Left cardiac atrium (tissue), 4 donors: ENCODE data around the gene CPTP. TPM values are rescaled to one million over a fixed set of nuclear protein-coding genes. Genes with fewer than 3 reads are reported as not detected.

Source experiments
- ATAC-seq, 2 donors: fragments of 200-7000 bp; cut with Tn5 transposase; one replicate each; pipeline ENCODE4 v1.9.1; 2020; ENCODE audit warnings: mild to moderate bottlenecking in 2 of 2, moderate library complexity in 2 of 2
- DNase-seq: peaks from one replicate; pipeline ENCODE4 v3.0.0-alpha.2; 2020
- intact Hi-C, 2 donors: fragments of 100-400 bp; cut with DNase I; formaldehyde crosslinking; loops; one replicate each; pipeline versions ENCODE4 v1.14.1 to v1.15.1; 2022 to 2023
- long read RNA-seq: library from polyadenylated mRNA; unstranded; transcript quantifications from one replicate; pipeline ENCODE4 v2.0.0, GENCODE V29; 2021
- total RNA-seq, 2 donors: library from RNA; stranded (reverse); fragmentation: NEBNext Ultra II Directional; extraction: Animal tissue kit (Norgen Biotek cat#: 25700); gene quantifications; one replicate each; pipeline ENCODE4 v1.2.1, GENCODE V29; 2021
- donor health status: DM: no; HTN: yes; CAD: no.
- donor health status: DM: no; HTN: yes; CAD: no; lungs with severe emphysema.
- donor health status: DM: yes; HTN: yes; CAD: no.
- donor health status: Dilated cardiomyopathy.

Gene CPTP
- total RNA-seq: 10 to 100 TPM; 31.8 to 32.5 TPM
- long read RNA-seq, transcript CPTP-201 (3 exons, 2,190 nt): major isoform, 11 of 22 reads
- long read RNA-seq, partial matches to known transcripts: 8 of 22 reads
- long read RNA-seq, other reads (novel, unspliced or antisense): 0 of 22 reads

DNA sequence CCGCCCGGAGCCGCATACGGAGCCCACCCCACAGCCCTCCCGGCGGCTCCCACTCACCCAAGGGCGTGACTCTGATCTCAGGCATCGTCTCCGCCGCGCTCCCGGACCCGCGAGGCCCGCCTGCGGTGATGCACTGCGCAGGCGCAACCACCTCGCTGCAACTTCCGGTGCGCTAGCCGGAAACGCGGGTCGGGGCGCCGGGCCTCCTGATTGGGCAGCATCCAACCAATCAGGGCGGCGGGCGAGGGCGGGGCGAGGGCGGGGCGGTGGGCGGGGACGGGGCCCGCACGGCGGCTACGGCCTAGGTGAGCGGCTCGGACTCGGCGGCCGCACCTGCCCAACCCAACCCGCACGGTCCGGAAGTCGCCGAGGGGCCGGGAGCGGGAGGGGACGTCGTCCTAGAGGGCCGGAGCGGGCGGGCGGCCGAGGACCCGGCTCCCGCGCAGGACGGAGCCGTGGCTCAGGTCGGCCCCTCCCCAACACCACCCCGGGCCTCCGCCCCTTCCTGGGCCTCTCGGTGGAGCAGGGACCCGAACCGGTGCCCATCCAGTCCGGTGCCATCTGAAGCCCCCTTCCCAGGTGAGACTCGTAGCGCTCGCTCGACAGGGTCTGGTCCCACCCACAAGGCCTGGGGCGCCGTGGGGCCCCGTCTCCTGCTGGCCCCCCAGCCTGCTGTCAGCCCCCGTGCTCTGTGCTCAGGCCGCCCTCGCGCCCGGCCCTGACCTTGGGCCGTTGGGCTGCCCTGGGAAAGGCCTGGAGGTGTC, at the start of gene CPTP, which contains the start of gene INTS11:
CPTP (plus strand) TSS at position 279 of the 764 bp plus-strand sequence. CDS start 2,109 bp downstream, outside the sequence.
INTS11 (minus strand) TSS at position 137 of the 764 bp plus-strand sequence; CDS start at position 85, 52 bp downstream.
- intact Hi-C loops: no loop called here
- DNase-seq: peak; percentile 97
- peak; percentile 87 to 93 for ATAC-seq

- intact Hi-C loops: no loop called here
- DNase-seq (no peak), ATAC-seq (no peak)
Measured at GRCh38 chr1:1274931-1275431, 49.6 kb upstream of the CPTP start.

GRCh38 chr1:1275836-1276235, 48.8 kb upstream of the CPTP start:
- ATAC-seq: no peak
- intact Hi-C loops: no loop called here

DNA sequence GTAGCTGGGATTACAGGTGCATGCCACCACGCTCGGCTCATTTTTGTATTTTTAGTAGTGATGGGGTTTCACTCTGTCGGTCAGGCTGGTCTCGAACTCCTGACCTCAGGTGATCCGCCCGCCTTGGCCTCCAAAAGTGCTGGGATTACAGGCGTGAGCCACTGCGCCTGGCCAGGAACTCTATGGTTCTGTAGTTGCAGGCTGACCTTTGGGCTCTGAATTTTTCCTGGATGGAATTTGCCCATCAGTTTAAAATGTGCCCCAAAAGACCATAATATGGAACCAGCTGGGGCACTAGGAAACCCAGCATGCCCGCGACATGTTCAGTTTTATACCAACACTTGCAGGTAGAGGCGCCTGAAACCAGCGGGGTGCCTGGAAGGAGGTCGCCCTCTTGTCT, 46.0 kb upstream of the CPTP start:
- DNase-seq: no peak
- intact Hi-C loops: no loop called here
- no peak for ATAC-seq

More at GRCh38 chr1:1275836-1276235, 48.8 kb upstream of the CPTP start:
- no peak for DNase-seq

DNA sequence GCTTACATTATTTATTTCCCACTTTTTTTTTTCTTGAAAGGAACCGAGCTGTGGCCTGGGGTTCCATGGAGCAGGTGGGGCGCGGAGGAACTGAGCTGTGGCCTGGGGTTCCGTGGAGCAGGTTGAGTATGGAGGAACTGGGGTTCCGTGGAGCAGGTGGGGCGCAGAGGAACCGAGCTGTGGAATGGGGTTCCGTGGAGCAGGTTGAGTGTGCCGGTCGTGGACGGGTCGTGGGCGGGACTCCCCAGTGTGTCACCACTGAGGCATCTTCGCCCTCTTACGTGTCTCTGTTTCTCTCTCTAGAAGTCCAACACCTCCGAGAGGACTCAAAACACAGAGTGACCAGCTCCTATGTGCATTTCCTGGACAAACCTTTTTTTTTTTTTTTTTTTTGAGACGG, 45.6 kb upstream of the CPTP start:
- no peak for ATAC-seq
- DNase-seq: no peak
- intact Hi-C loops: no loop called here

DNA sequence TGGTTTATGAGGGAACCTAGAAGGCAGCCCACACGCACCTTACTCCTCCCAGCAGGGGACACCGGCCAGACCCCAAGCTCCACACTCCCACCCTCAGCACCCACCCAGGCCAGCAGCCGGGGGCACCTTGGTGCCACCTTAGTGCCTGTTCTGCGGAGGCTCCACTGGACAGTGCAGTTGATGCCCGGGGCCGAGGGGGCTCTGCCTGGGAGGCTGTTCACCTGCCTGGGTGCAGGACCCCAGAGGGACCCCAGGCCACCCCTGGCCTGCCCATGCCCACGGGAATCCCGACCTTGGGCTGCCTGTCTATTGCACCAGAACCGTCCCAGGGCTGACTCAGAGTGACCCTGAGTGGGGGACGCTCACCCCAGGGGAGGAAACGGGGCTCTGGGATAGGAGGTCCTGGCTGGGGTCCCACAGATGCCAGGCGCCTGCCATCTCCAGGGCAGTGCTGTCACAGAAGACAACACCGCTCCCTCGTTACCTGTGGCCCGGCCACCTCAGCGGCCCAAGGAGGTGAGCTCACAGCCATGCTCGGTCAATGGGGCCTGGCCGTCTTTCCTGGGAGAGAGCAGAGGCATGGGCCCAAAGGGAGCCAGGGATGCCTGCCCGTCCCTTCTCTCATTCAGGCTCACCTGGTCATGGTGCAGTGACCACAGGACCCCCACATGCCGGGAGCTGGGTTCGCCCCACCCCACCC, 43.7 kb upstream of the CPTP start:
- ATAC-seq (peak in 1 of 2 donors; percentile 4), DNase-seq (no peak)
- intact Hi-C loops: no loop called here

DNA sequence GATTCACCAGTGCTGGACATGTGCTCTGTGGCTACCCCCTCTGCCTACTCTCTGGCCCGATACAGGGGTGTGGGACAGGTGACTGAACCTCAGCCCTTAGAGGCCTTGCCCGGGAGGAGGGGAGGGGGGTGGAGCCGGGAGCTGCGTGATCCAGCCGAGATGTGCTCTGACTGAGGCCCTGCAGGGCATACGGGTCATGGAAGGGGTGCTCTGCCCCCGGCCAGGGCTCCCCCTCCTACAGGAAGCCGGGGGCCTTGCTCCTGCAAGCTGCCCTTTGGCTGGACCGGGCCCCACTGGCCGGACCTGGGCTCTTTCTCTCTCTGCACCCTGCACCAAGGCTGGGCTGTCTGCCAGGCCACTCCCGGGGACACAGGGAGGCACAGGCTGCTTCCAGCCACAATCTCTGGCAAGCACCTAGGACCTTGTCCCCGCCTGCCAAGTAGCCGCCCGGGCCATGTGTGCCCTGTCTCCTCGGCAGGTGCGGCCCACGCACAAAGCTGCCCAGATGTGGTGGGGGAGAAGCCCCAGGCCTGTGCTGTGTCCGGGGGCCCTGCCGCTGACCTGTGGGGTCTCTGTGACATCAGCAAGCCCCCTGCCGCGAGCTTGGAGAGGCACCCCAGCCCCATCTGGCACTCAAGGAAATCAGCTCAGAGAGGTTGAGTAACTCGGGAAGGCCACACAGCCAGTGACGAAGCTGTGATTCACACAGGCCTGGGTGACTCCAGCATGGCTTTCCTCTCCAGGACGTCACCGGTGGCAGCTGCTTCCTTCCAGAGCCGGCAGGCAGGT, 42.9 kb upstream of the CPTP start:
- DNase-seq: peak; percentile 68
- intact Hi-C loops: no loop called here
- peak; percentile 70 to 78 for ATAC-seq

DNA sequence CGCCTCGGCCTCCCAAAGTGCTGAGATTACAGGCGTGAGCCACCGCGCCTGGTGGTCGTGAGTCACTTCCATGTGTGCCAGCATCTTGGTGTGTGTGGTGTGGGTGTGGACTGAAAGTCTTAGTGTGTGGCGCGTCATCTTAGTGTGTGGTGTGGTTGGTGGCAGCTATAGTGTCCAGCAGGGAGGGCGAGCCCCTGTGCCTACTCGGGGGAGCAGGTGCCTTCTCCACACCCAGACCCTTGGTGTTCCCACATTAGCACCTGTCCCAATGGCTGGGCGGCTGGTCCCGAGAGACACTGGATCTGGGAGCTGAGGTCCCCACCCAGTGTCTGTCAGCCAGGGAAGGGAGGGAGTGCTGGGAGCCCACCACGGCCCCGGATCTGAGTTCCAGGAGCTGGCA, 41.6 kb upstream of the CPTP start:
- DNase-seq (no peak), ATAC-seq (no peak)
- intact Hi-C loops: no loop called here

DNA sequence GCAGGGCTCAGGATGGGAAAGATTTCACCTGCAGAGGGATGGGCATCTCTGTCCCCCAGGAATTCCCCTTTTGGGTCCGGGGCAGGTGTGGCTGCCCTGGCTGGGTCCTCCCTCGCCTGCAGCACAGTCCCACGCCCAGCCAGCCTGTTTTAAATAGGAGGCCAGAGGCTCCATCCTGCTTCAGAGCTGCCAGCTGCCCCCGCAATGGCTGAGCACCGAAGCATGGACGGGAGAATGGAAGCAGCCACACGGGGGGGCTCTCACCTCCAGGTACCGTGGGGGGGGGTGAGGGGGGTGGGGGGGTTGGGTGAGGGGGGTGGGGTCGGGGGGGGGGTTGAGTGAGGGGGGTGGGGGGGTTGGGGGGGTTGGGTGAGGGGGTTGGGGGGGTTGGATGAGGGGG, 40.8 kb upstream of the CPTP start:
- ATAC-seq (no peak), DNase-seq (no peak)
- intact Hi-C loops: no loop called here

GRCh38 chr1:1284221-1285101, 40.1 kb upstream of the CPTP start:
- DNase-seq: no peak
- ATAC-seq: no peak
- intact Hi-C loops: no loop called here

- DNase-seq (no peak), ATAC-seq (no peak)
- intact Hi-C loops: no loop called here
Measured at GRCh38 chr1:1285102-1285571, 39.5 kb upstream of the CPTP start.

DNA sequence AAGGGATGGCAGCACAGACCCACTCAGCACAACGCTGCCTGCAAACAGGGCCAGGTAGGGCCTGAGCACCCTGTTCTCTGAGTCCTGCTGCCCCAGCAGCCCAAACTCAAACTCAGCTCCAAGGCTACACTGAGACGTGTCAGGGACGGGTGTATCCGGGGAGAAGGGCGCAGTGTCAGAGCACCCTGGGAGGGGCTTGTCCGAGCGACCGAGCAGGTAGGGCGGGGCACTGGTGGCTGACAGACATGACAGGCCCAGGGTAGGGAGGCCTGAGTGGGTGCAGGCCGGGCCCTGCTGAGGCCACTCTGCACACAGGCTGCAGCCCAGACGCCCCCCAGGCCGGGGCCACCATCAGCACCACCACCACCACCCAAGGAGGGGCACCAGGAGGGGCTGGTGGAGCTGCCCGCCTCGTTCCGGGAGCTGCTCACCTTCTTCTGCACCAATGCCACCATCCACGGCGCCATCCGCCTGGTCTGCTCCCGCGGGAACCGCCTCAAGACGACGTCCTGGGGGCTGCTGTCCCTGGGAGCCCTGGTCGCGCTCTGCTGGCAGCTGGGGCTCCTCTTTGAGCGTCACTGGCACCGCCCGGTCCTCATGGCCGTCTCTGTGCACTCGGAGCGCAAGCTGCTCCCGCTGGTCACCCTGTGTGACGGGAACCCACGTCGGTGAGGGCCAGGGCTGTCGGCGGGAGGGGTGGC, 38.8 kb upstream of the CPTP start:
- ATAC-seq (no peak), DNase-seq (no peak)
- intact Hi-C loops: no loop called here

DNA sequence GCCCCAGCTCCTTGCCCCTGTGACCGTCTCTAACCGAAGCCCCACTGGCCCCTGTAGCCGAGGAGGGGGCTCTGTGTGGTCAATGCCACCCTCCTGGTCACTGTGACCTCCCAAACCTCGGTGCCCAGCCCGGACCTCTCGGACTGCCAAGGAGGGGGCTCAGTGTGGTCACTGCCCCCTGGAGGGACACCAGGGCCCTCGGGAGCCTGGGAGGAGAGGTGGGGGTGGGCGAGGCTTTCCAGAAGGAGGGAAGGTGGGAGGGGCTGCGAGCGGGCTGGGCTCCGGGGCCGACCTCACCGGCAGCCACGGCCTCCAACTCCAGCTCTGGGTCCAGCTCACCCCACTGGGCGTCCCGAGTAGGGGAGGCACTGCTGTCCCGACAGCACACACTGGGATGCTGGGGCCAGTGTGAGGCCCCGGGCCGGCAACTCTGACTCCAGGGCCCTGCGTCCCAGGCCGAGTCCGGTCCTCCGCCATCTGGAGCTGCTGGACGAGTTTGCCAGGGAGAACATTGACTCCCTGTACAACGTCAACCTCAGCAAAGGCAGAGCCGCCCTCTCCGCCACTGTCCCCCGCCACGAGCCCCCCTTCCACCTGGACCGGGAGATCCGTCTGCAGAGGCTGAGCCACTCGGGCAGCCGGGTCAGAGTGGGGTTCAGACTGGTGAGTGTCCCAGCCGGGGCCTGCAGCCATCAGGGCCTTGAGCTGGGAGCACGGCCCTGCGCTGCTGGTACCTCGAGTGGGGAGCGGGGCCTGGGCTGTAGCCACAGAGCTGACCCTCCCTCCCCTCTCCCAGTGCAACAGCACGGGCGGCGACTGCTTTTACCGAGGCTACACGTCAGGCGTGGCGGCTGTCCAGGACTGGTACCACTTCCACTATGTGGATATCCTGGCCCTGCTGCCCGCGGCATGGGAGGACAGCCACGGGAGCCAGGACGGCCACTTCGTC, 38.0 kb upstream of the CPTP start:
- DNase-seq: no peak
- intact Hi-C loops: no loop called here
- no peak for ATAC-seq

DNA sequence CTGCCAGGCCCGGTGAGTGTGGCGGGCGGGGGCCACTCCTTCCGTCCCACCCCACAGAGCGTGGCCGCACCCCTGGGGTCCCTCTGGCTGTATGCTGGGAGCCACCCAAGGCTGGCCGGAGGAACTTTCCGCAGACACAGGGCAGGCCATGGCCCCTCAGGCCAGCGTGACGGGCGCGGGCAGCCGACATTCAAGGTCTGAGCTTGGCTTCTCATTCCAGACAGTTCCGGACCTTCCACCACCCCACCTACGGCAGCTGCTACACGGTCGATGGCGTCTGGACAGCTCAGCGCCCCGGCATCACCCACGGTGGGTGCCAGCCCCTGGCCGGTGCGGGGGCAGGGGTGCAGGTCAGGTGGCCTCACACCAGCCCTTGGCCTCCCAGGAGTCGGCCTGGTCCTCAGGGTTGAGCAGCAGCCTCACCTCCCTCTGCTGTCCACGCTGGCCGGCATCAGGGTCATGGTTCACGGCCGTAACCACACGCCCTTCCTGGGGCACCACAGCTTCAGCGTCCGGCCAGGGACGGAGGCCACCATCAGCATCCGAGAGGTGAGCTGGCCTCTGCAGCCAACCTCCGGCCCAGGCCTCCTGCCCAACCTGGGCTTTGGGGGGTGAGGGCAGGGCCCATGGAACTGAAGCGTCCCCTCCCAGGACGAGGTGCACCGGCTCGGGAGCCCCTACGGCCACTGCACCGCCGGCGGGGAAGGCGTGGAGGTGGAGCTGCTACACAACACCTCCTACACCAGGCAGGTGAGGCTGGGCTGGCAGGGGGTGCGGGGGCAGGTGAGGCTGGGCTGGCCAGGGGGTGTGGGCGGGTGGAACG, 37.1 kb upstream of the CPTP start:
- no peak for ATAC-seq
- peak; percentile 16 for DNase-seq
- intact Hi-C loops: no loop called here

DNA sequence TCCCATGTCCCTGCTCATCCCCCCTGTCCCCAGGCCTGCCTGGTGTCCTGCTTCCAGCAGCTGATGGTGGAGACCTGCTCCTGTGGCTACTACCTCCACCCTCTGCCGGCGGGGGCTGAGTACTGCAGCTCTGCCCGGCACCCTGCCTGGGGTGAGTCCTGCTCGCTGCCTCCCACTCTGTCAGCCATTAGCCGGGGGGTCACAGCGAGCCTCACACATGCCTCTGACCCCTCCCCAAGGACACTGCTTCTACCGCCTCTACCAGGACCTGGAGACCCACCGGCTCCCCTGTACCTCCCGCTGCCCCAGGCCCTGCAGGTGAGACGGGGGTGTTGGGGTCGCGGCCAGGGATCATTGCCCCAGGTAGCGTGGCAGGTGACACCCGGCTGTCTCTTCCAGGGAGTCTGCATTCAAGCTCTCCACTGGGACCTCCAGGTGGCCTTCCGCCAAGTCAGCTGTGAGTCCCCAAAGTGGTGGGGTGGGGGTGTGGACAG, 34.3 kb upstream of the CPTP start:
- ATAC-seq (peak; percentile 25 to 26), DNase-seq (peak; percentile 59)
- intact Hi-C loops: loop anchor here in 1 of 2 donors (2.0 kb wide), 1 partner anchor 167 kb away; no protein-coding TSS in a partner anchor
